ENCODE data around the gene RBBP8NL.

- TF ChIP-seq, protein P1, sequence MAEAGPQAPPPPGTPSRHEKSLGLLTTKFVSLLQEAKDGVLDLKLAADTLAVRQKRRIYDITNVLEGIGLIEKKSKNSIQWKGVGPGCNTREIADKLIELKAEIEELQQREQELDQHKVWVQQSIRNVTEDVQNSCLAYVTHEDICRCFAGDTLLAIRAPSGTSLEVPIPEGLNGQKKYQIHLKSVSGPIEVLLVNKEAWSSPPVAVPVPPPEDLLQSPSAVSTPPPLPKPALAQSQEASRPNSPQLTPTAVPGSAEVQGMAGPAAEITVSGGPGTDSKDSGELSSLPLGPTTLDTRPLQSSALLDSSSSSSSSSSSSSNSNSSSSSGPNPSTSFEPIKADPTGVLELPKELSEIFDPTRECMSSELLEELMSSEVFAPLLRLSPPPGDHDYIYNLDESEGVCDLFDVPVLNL (CRISPR knock-in tag; IDR thresholded peaks at IDR 0.05; ENCODE audit: borderline replicate concordance, low read depth), result no peak
- TF ChIP-seq, protein P2, sequence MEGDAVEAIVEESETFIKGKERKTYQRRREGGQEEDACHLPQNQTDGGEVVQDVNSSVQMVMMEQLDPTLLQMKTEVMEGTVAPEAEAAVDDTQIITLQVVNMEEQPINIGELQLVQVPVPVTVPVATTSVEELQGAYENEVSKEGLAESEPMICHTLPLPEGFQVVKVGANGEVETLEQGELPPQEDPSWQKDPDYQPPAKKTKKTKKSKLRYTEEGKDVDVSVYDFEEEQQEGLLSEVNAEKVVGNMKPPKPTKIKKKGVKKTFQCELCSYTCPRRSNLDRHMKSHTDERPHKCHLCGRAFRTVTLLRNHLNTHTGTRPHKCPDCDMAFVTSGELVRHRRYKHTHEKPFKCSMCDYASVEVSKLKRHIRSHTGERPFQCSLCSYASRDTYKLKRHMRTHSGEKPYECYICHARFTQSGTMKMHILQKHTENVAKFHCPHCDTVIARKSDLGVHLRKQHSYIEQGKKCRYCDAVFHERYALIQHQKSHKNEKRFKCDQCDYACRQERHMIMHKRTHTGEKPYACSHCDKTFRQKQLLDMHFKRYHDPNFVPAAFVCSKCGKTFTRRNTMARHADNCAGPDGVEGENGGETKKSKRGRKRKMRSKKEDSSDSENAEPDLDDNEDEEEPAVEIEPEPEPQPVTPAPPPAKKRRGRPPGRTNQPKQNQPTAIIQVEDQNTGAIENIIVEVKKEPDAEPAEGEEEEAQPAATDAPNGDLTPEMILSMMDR (IDR thresholded peaks at IDR 0.05), result no peak
- TF ChIP-seq TEAD1 (CRISPR knock-in tag; IDR thresholded peaks at IDR 0.05) (no peak), TCF7 (CRISPR knock-in tag; IDR thresholded peaks at IDR 0.05; ENCODE audit: low read depth) (no peak), FOXK1 (CRISPR knock-in tag; IDR thresholded peaks at IDR 0.05) (no peak)
- TF ChIP-seq, protein P3, sequence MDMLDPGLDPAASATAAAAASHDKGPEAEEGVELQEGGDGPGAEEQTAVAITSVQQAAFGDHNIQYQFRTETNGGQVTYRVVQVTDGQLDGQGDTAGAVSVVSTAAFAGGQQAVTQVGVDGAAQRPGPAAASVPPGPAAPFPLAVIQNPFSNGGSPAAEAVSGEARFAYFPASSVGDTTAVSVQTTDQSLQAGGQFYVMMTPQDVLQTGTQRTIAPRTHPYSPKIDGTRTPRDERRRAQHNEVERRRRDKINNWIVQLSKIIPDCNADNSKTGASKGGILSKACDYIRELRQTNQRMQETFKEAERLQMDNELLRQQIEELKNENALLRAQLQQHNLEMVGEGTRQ (CRISPR knock-in tag; IDR thresholded peaks at IDR 0.05), result no peak
These were observed 27.7 kb upstream of the RBBP8NL start for GRCh38 chr20:62454904-62455636.

All from WTC11 (cell line).